Smooth muscle cell (in vitro differentiated cells): ENCODE data around the gene SCGB2B2. TPM values are rescaled to one million over a fixed set of nuclear protein-coding genes. Genes with fewer than 3 reads are reported as not detected.

Experiments
- DNase-seq: peaks from one replicate; lab custom pipeline; 2025; ENCODE audit not compliant: unreplicated experiment; lab: John Stamatoyannopoulos, UW
- H2AFZ ChIP-seq: fragments of 200-600 bp; sonication (generic); 2 replicates; pipeline ENCODE4 v1.6.0; 2016; ENCODE audit warnings: antibody characterized with exemption, low read depth, mild to moderate bottlenecking
- H3F3A ChIP-seq: fragments of 200-600 bp; sonication (generic); 2 replicates; pipeline ENCODE4 v1.6.0; 2017; ENCODE audit warnings: antibody characterized with exemption, low read depth
- H3K27ac ChIP-seq: fragments of 200-600 bp; sonication (generic); 2 replicates; pipeline ENCODE4 v1.5.1; 2016; ENCODE audit warnings: low read depth, mild to moderate bottlenecking
- H3K27me3 ChIP-seq: fragments of 200-600 bp; sonication (generic); 2 replicates; pipeline ENCODE4 v1.6.1; 2016; ENCODE audit warnings: low read depth, mild to moderate bottlenecking
- H3K36me3 ChIP-seq: fragments of 200-600 bp; sonication (generic); 2 replicates; pipeline ENCODE4 v1.5.1; 2016; ENCODE audit warnings: low read depth
- H3K4me1 ChIP-seq: fragments of 200-600 bp; sonication (generic); 2 replicates; pipeline ENCODE4 v1.5.1; 2016; ENCODE audit warnings: low read depth
- H3K4me2 ChIP-seq: fragments of 200-600 bp; sonication (generic); 2 replicates; pipeline ENCODE4 v1.6.0; 2016; ENCODE audit warnings: mild to moderate bottlenecking
- H3K4me3 ChIP-seq: fragments of 200-600 bp; sonication (generic); 2 replicates; pipeline ENCODE4 v1.5.1; 2016; ENCODE audit warnings: mild to moderate bottlenecking
- H3K79me2 ChIP-seq: fragments of 200-600 bp; sonication (generic); 2 replicates; pipeline ENCODE4 v1.6.0; 2016; ENCODE audit warnings: low read depth, mild to moderate bottlenecking
- H3K9ac ChIP-seq: fragments of 200-600 bp; sonication (generic); 2 replicates; pipeline ENCODE4 v1.6.0; 2016; ENCODE audit warnings: low read depth
- H3K9me3 ChIP-seq: fragments of 200-600 bp; sonication (generic); replicated peaks from 2 replicates; pipeline ENCODE4 v1.5.1; 2016; ENCODE audit warnings: low read depth
- H4K20me1 ChIP-seq: fragments of 200-600 bp; sonication (generic); 2 replicates; pipeline ENCODE4 v1.6.0; 2016; ENCODE audit warnings: low read depth
- CTCF ChIP-seq: fragments of 200-600 bp; sonication (generic); IDR thresholded peaks from 2 replicates; pipeline ENCODE4 v1.5.1; 2017; ENCODE audit warnings: borderline replicate concordance, mild to moderate bottlenecking, antibody characterized with exemption; ENCODE audit not compliant: insufficient read depth, poor library complexity, severe bottlenecking
- WGBS: methylation state at CpG from one replicate; pipeline ENCODE4 v1.1.7; 2016; ENCODE audit warnings: low lambda C conversion rate; 5-methylcytosine and 5-hydroxymethylcytosine counted together
- polyA plus RNA-seq: library from polyadenylated mRNA; unstranded; fragments of >200 nt; fragmentation: Nextera tagmentation; extraction: Ambion mirVana; gene quantifications from 2 replicates; pipeline ENCODE4 v1.2.1, GENCODE V29; 2016
- small RNA-seq: library from RNA; depleted of rRNA; stranded (forward); fragments of <200 nt; gene quantifications from one replicate; pipeline ENCODE3, GENCODE V24; 2014
- total RNA-seq: library from RNA; depleted of rRNA; stranded (reverse); fragments of >200 nt; gene quantifications from 2 replicates; pipeline ENCODE4 v1.2.3, GENCODE V29; 2014

The SCGB2B2 gene
- total and polyA plus RNA-seq, 2 experiments from 2014 or later: 0.73 TPM; not detected in 1

- no peak overlapping the region for H3K4me2 ChIP-seq
- H4K20me1 ChIP-seq: no peaks in the 10 kb centered on the region
- H3K9ac ChIP-seq: no peak overlapping the region
- WGBS: 81% methylated on average over 2 of the region's 2 CpGs
- DNase-seq: no peak
- H3K27ac ChIP-seq: no peak overlapping the region
- H2AFZ ChIP-seq: no peak overlapping the region
- H3K4me1 ChIP-seq: no peaks in the 10 kb centered on the region
- H3K9me3 ChIP-seq: peaks cover 7% of the 10 kb centered on the region
- TF ChIP-seq CTCF: no peak
- H3K79me2 ChIP-seq: no peaks in the 10 kb centered on the region
- no peaks in the 10 kb centered on the region for H3F3A ChIP-seq
- no peaks in the 10 kb centered on the region for H3K36me3 ChIP-seq
- H3K27me3 ChIP-seq: no peaks in the 10 kb centered on the region
- no peak overlapping the region for H3K4me3 ChIP-seq
These were observed 43.2 kb downstream of the SCGB2B2 start for GRCh38 chr19:34633802-34634201.

Small RNAs within 50 kb of the gene (small RNA-seq; reads per million reads assigned to genes)
- gene RF00611: not detected

Other genes with a start within 250 kb of the SCGB2B2 start
- 129 and 139 TPM in 2 replicates for gene UBA2, start 248.8 kb downstream of the SCGB2B2 start, total RNA-seq
- gene UBA2, start 248.8 kb downstream of the SCGB2B2 start, polyA plus RNA-seq: 66.7 and 77.7 TPM in 2 replicates
- gene WTIP, start 195.4 kb downstream of the SCGB2B2 start, total RNA-seq: 9.5 and 13.8 TPM in 2 replicates
- 13.1 and 16.0 TPM in 2 replicates for gene WTIP, start 195.4 kb downstream of the SCGB2B2 start, polyA plus RNA-seq
- gene ZNF302, start 519 bp upstream of the SCGB2B2 start, total RNA-seq: 16.0 and 34.6 TPM in 2 replicates
- gene ZNF302, start 519 bp upstream of the SCGB2B2 start, polyA plus RNA-seq: 11.5 and 17.5 TPM in 2 replicates
- gene ZNF181, start 57.1 kb upstream of the SCGB2B2 start, total RNA-seq: 9.7 and 33.8 TPM in 2 replicates
- gene ZNF181, start 57.1 kb upstream of the SCGB2B2 start, polyA plus RNA-seq: 4.1 and 7.1 TPM in 2 replicates
- gene ZNF599, start 96.1 kb upstream of the SCGB2B2 start, total RNA-seq: 5.5 and 7.7 TPM in 2 replicates
- gene ZNF599, start 96.1 kb upstream of the SCGB2B2 start, polyA plus RNA-seq: 5.7 and 8.3 TPM in 2 replicates
- 1.2 and 3.0 TPM in 2 replicates for gene ZNF30, start 249.7 kb upstream of the SCGB2B2 start, total RNA-seq
- 2.3 and 3.1 TPM in 2 replicates for gene ZNF30, start 249.7 kb upstream of the SCGB2B2 start, polyA plus RNA-seq